NT2/D1 (cell line): Measurements from ENCODE around the gene DCTD.

Source experiments
- DNase-seq: peaks from one replicate; pipeline ENCODE4 v3.0.0-alpha.2; 2011; ENCODE audit warnings: low read depth, low spot score
- H3K27me3 ChIP-seq: 2 replicates; pipeline ENCODE4 v1.6.0; 2011; ENCODE audit warnings: mild to moderate bottlenecking; ENCODE audit not compliant: insufficient read length, insufficient read depth
- H3K36me3 ChIP-seq: 2 replicates; pipeline ENCODE4 v1.6.1; 2011; ENCODE audit warnings: mild to moderate bottlenecking, low read length, mixed read lengths; ENCODE audit not compliant: insufficient read depth, insufficient read length
- H3K4me1 ChIP-seq: 2 replicates; pipeline ENCODE4 v1.5.1; 2011; ENCODE audit not compliant: insufficient read depth, insufficient read length
- H3K4me3 ChIP-seq: 2 replicates; pipeline ENCODE4 v1.5.1; 2011; ENCODE audit warnings: low read depth; ENCODE audit not compliant: insufficient read length
- H3K9ac ChIP-seq: 2 replicates; pipeline ENCODE4 v1.6.0; 2011; ENCODE audit warnings: low read depth; ENCODE audit not compliant: insufficient read length
- H3K9me3 ChIP-seq: 2 replicates; pipeline ENCODE4 v1.5.1; 2011; ENCODE audit warnings: mild to moderate bottlenecking, low read length; ENCODE audit not compliant: insufficient read depth
- SUZ12 ChIP-seq: IDR thresholded peaks from 2 replicates; pipeline ENCODE4 v1.6.1; 2011; ENCODE audit not compliant: insufficient read length, insufficient read depth; ENCODE audit errors: extremely low read depth
- YY1 ChIP-seq: IDR thresholded peaks from 2 replicates; pipeline ENCODE4 v1.6.1; 2011; ENCODE audit not compliant: insufficient read length, insufficient read depth
- ZNF274 ChIP-seq: IDR thresholded peaks from 2 replicates; pipeline ENCODE4 v1.6.1; 2011; ENCODE audit warnings: mild to moderate bottlenecking, low read depth, low read length

The DCTD gene

DNA sequence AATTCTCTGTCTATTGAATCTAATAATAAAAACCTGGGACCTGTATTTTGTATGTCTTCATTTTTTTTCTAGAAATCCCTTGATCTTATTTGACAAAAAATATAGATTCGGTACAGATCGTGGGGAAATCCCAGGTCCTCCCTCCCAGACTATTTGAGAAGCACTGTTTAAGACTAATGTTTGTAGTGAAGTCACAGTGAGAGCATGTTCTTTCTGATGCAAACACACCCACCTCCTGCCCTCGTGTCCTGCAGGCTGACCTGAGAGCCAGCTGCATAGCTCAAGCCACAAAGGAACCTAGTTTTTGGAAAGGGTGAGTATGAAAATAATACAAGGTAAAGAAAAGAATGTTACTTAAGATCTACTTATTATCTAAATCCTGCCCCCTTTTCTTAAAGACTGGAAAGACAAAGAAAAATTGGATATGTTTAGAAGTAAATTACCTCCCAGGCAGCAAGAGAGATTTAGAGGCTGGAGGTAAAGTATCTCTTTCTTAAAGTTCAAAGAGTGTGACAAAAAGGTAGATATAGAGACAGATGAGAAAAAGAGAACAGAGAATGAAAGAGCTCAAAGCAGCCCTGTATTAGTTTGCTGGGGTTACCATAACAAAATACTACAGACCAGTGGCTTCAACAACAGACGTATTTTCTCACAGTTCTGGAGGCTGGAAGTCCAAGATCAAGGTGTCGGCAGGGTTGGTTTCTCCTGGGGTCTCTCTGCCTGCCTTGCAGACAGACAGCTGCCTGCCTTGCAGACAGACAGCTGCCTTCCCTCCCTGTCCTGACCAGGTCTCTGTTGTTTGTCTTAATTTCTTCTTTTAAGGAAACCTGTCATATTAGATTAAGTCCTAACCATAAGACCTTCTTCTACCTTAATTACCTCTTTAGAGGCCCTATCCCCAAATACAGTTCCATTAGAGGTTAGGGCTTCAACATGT lies 20.4 kb upstream of the DCTD start:
- no peak for DNase-seq
- TF ChIP-seq YY1 (no peak), SUZ12 (no peak), ZNF274 (no peak)
- Histone ChIP-seq H3K4me3 (no peak overlapping the region), H3K36me3 (no peaks in the 10 kb centered on the region), H3K4me1 (no peaks in the 10 kb centered on the region), H3K9ac (no peak overlapping the region), H3K27me3 (peaks cover 4% of the 10 kb centered on the region), H3K9me3 (no peaks in the 10 kb centered on the region)

GRCh38 chr4:182932651-182933050 lies 15.5 kb upstream of the DCTD start:
- no peaks in the 10 kb centered on the region for H3K9me3 ChIP-seq
- no peak for TF ChIP-seq SUZ12
- TF ChIP-seq YY1: no peak
- TF ChIP-seq ZNF274: no peak
- H3K27me3 ChIP-seq: no peaks in the 10 kb centered on the region
- no peak for DNase-seq
- H3K4me3 ChIP-seq: no peak overlapping the region
- no peaks in the 10 kb centered on the region for H3K4me1 ChIP-seq
- H3K9ac ChIP-seq: no peak overlapping the region
- H3K36me3 ChIP-seq: no peaks in the 10 kb centered on the region

GRCh38 chr4:182931691-182932345 lies 14.6 kb upstream of the DCTD start:
- Histone ChIP-seq H3K9ac (no peak overlapping the region), H3K27me3 (no peaks in the 10 kb centered on the region), H3K4me1 (no peaks in the 10 kb centered on the region), H3K4me3 (no peak overlapping the region), H3K9me3 (no peaks in the 10 kb centered on the region), H3K36me3 (no peaks in the 10 kb centered on the region)
- DNase-seq: no peak
- TF ChIP-seq ZNF274 (no peak), YY1 (no peak), SUZ12 (no peak)

DNA sequence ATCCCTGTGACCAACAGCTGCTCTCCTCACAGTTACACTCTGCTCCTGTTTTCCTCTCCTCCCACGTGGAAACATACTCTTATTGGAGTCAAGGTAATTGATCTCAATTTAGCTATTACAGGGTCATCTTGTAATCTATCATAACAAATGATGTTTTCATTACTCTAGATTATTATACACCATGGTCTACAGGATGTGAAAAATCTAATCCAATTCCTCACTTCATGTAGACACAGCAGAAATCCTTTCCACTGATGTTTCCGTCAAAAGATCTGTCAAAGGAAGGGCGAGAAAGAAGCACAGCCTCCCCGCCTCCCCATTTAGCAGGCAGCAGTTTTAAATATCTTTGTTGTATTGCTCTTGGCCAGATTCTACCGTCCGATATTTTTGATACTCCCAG lies 13.7 kb upstream of the DCTD start:
- H3K9ac ChIP-seq: no peak overlapping the region
- no peak overlapping the region for H3K4me3 ChIP-seq
- DNase-seq: no peak
- no peaks in the 10 kb centered on the region for H3K27me3 ChIP-seq
- H3K36me3 ChIP-seq: no peaks in the 10 kb centered on the region
- no peak for TF ChIP-seq ZNF274
- TF ChIP-seq YY1: no peak
- no peak for TF ChIP-seq SUZ12
- no peaks in the 10 kb centered on the region for H3K9me3 ChIP-seq
- H3K4me1 ChIP-seq: no peaks in the 10 kb centered on the region

GRCh38 chr4:182929296-182929695 lies 12.1 kb upstream of the DCTD start:
- no peaks in the 10 kb centered on the region for H3K36me3 ChIP-seq
- no peak for DNase-seq
- TF ChIP-seq ZNF274: no peak
- no peak for TF ChIP-seq SUZ12
- H3K4me3 ChIP-seq: no peak overlapping the region
- H3K9me3 ChIP-seq: no peaks in the 10 kb centered on the region
- no peaks in the 10 kb centered on the region for H3K4me1 ChIP-seq
- no peak overlapping the region for H3K9ac ChIP-seq
- no peaks in the 10 kb centered on the region for H3K27me3 ChIP-seq

DNA sequence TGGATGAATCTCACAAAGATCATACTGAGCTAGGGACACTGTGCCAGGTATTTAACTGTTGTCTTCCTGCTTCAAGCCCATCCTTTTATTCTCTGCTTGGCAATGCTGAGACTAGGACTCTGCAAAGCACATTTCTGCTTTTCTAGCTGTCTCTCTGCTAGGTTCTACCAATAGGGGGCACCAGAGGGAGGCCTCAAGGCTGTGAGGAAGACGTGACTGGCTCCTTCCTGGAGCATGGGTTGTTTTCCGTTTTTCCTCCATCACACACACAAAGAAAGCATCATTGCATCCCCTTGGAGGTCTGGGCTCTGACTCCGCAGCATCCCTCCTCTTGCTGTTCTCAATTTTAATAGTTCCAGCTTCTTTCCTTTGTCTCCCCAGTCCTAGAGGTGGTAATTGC lies 10.9 kb upstream of the DCTD start:
- Histone ChIP-seq H3K9ac (no peak overlapping the region), H3K36me3 (no peaks in the 10 kb centered on the region), H3K4me1 (no peaks in the 10 kb centered on the region), H3K4me3 (no peak overlapping the region), H3K27me3 (no peaks in the 10 kb centered on the region), H3K9me3 (no peaks in the 10 kb centered on the region)
- DNase-seq: no peak
- TF ChIP-seq ZNF274 (no peak), YY1 (no peak), SUZ12 (no peak)

GRCh38 chr4:182927505-182927904 lies 10.3 kb upstream of the DCTD start:
- no peak for TF ChIP-seq ZNF274
- no peak for TF ChIP-seq SUZ12
- TF ChIP-seq YY1: no peak
- Histone ChIP-seq H3K4me1 (no peaks in the 10 kb centered on the region), H3K36me3 (no peaks in the 10 kb centered on the region), H3K4me3 (no peak overlapping the region), H3K9me3 (no peaks in the 10 kb centered on the region), H3K9ac (no peak overlapping the region), H3K27me3 (no peaks in the 10 kb centered on the region)
- no peak for DNase-seq
